Breast epithelium (tissue), 4 donors: ENCODE measurements around the gene AJUBA. TPM values are rescaled to one million over a fixed set of nuclear protein-coding genes. Genes with fewer than 3 reads are reported as not detected.
A peak's percentile ranks its signal among the peaks of the same experiment; 100 is the strongest.

ENCODE experiments used
- DNase-seq, 2 donors: peaks; one replicate each; pipeline ENCODE4 v3.0.0-alpha.2; 2019; ENCODE audit warnings: low spot score in 2 of 2
- H3K27ac ChIP-seq, 2 donors: fragments of 200-600 bp; sonication (generic) in 1 of 2; one replicate each; pipeline ENCODE4 v1.5.1; 2016 to 2019; ENCODE audit warnings: mild to moderate bottlenecking in 1 of 2
- H3K27me3 ChIP-seq, 2 donors: fragments of 200-600 bp; sonication (generic) in 1 of 2; one replicate each; pipeline versions ENCODE4 v1.5.1 to v1.6.0; 2017 to 2019; ENCODE audit warnings: control low read depth in 1 of 2, mild to moderate bottlenecking in 1 of 2
- H3K36me3 ChIP-seq: fragments of 200-600 bp; one replicate; pipeline ENCODE4 v1.5.1; 2019
- H3K4me1 ChIP-seq, 2 donors: fragments of 200-600 bp; sonication (generic); one replicate each; pipeline ENCODE4 v1.5.1; 2016 to 2019; ENCODE audit warnings: control low read depth in 1 of 2
- H3K4me3 ChIP-seq, 3 donors: fragments of 200-600 bp; sonication (generic); 1 replicate in 2 of 3; 2 replicates in 1 of 3; pipeline ENCODE4 v1.5.1; 2016 to 2019; ENCODE audit warnings: mild to moderate bottlenecking in 3 of 3, moderate library complexity in 2 of 3
- H3K9me3 ChIP-seq, 2 donors: fragments of 200-600 bp; sonication (generic) in 1 of 2; one replicate each; pipeline ENCODE4 v1.5.1; 2016 to 2019; ENCODE audit warnings: control low read depth in 1 of 2
- CTCF ChIP-seq, 3 donors: fragments of 450-650 bp; IDR thresholded peaks; one replicate each; pipeline ENCODE4 v1.5.1; 2016 to 2017; ENCODE audit warnings: antibody characterized with exemption in 3 of 3, mild to moderate bottlenecking in 3 of 3, moderate library complexity in 3 of 3
- POLR2A ChIP-seq: fragments of 450-650 bp; IDR thresholded peaks from one replicate; pipeline ENCODE4 v1.6.1; 2016; ENCODE audit warnings: antibody characterized with exemption, mild to moderate bottlenecking, moderate library complexity
- POLR2AphosphoS5 ChIP-seq, 3 donors: sonication (generic); formaldehyde crosslinking; IDR thresholded peaks; one replicate each; pipeline ENCODE4 v1.6.1; 2017; ENCODE audit warnings: antibody characterized with exemption in 3 of 3
- intact Hi-C: fragments of 100-400 bp; cut with DNase I; formaldehyde crosslinking; loops from one replicate; pipeline ENCODE4 v1.15.1; 2023; ENCODE audit warnings: low total_unique reads
- total RNA-seq, 3 donors: library from RNA; depleted of rRNA; stranded (reverse); fragments of >200 nt; gene quantifications; one replicate each; pipeline ENCODE4 v1.1.0, GENCODE V29; 2016

The AJUBA gene
- 10 to 100 TPM in 2 of 3 donors, 1 to 10 TPM in 1; 3.2 to 24.0 (median 18.7) TPM for total RNA-seq

- peak within 1 kb of the TSS; percentile 88 to 90 for H3K27ac ChIP-seq
- TF ChIP-seq POLR2AphosphoS5 (IDR thresholded peaks at IDR 0.05) (peak in 2 of 3 donors; percentile 21 to 43), POLR2A (peak; percentile 19), CTCF (IDR thresholded peaks at IDR 0.05) (no peak)
- no peaks in the 10 kb centered on the region for H3K9me3 ChIP-seq
- peak within 1 kb of the TSS; percentile 67 to 96 (median 89) for H3K4me3 ChIP-seq
- intact Hi-C loops = no loop called here
- no peaks in the 10 kb centered on the region for H3K36me3 ChIP-seq
- peaks cover 5 to 15% of the 10 kb centered on the region in 2 donors for H3K4me1 ChIP-seq
- H3K27me3 ChIP-seq = peaks cover 0 to 3% of the 10 kb centered on the region in 2 donors
- peak; percentile 82 to 85 for DNase-seq
These were observed at the start of gene AJUBA for GRCh38 chr14:22982477-22983245. Gene AJUBA (minus strand): TSS chr14:22982551. CDS start chr14:22982266, 285 bp downstream.

- Histone ChIP-seq H3K4me1 (peaks cover 5 to 6% of the 10 kb centered on the region in 2 donors), H3K4me3 (no peak overlapping the region), H3K27ac (no peak overlapping the region), H3K9me3 (no peaks in the 10 kb centered on the region), H3K27me3 (no peaks in the 10 kb centered on the region), H3K36me3 (no peaks in the 10 kb centered on the region)
- DNase-seq = no peak
- intact Hi-C loops = no loop called here
- no peak for TF ChIP-seq POLR2A
- no peak for TF ChIP-seq CTCF (IDR thresholded peaks at IDR 0.05)
- TF ChIP-seq POLR2AphosphoS5 (IDR thresholded peaks at IDR 0.05) = no peak
These were observed 48.6 kb upstream of the AJUBA start for GRCh38 chr14:23030936-23031335.

GRCh38 chr14:23028799-23029198 lies 46.4 kb upstream of the AJUBA start:
- Histone ChIP-seq H3K27me3 (no peaks in the 10 kb centered on the region), H3K4me1 (peaks cover 5% of the 10 kb centered on the region in 2 donors), H3K27ac (no peak overlapping the region), H3K9me3 (no peaks in the 10 kb centered on the region), H3K36me3 (no peaks in the 10 kb centered on the region), H3K4me3 (no peak overlapping the region)
- no peak for TF ChIP-seq POLR2A
- TF ChIP-seq CTCF (IDR thresholded peaks at IDR 0.05) = no peak
- no peak for TF ChIP-seq POLR2AphosphoS5 (IDR thresholded peaks at IDR 0.05)
- DNase-seq = no peak
- intact Hi-C loops = no loop called here

- H3K36me3 ChIP-seq = no peaks in the 10 kb centered on the region
- DNase-seq = no peak
These were observed 42.9 kb upstream of the AJUBA start for GRCh38 chr14:23025151-23025814.

More at GRCh38 chr14:23025151-23025814, 42.9 kb upstream of the AJUBA start:
- Histone ChIP-seq H3K4me1 (no peaks in the 10 kb centered on the region), H3K27ac (no peak overlapping the region), H3K27me3 (no peaks in the 10 kb centered on the region), H3K4me3 (no peak overlapping the region), H3K9me3 (no peaks in the 10 kb centered on the region)
- TF ChIP-seq POLR2A (no peak), POLR2AphosphoS5 (IDR thresholded peaks at IDR 0.05) (no peak), CTCF (IDR thresholded peaks at IDR 0.05) (no peak)
- intact Hi-C loops = no loop called here
